ENCODE measurements around the gene SFMBT1.

DNA sequence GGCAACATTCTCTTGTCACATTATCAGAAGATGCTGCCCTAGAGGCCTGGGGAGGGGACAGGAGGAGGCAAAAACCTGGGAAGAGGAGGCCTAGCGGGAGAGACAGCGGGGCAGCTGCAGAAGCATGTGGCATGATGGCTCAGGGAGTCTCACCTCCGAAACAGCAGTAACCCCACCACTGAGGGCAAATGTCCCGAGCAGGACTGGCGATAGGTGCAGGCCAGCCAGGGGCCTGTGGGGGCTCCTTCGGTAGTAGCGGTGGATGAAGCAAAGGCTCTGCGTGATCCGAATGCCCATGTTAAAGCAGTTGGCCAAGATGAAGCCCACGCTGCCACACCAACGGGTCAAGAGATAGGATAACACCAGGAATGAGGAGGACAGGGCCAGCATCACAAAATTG, 46.3 kb upstream of the SFMBT1 start:
- TF ChIP-seq, protein P1, sequence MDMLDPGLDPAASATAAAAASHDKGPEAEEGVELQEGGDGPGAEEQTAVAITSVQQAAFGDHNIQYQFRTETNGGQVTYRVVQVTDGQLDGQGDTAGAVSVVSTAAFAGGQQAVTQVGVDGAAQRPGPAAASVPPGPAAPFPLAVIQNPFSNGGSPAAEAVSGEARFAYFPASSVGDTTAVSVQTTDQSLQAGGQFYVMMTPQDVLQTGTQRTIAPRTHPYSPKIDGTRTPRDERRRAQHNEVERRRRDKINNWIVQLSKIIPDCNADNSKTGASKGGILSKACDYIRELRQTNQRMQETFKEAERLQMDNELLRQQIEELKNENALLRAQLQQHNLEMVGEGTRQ (IDR thresholded peaks at IDR 0.05; ENCODE audit: low read length): no peak
- TF ChIP-seq BACH1 (IDR thresholded peaks at IDR 0.05; ENCODE audit: low read length) (no peak), HDAC6 (IDR thresholded peaks at IDR 0.05; ENCODE audit: low read depth, low read length) (no peak), EP300 (IDR thresholded peaks at IDR 0.05; ENCODE audit: borderline replicate concordance in 1 of 2, low read depth in 2 of 2, low read length in 2 of 2) (no peak), POLR2AphosphoS5 (IDR thresholded peaks at IDR 0.05; ENCODE audit: low read depth, low read length) (no peak), TEAD4 (IDR thresholded peaks at IDR 0.05; ENCODE audit: low read depth, low read length) (no peak)
- TF ChIP-seq, protein P2, sequence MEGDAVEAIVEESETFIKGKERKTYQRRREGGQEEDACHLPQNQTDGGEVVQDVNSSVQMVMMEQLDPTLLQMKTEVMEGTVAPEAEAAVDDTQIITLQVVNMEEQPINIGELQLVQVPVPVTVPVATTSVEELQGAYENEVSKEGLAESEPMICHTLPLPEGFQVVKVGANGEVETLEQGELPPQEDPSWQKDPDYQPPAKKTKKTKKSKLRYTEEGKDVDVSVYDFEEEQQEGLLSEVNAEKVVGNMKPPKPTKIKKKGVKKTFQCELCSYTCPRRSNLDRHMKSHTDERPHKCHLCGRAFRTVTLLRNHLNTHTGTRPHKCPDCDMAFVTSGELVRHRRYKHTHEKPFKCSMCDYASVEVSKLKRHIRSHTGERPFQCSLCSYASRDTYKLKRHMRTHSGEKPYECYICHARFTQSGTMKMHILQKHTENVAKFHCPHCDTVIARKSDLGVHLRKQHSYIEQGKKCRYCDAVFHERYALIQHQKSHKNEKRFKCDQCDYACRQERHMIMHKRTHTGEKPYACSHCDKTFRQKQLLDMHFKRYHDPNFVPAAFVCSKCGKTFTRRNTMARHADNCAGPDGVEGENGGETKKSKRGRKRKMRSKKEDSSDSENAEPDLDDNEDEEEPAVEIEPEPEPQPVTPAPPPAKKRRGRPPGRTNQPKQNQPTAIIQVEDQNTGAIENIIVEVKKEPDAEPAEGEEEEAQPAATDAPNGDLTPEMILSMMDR (IDR thresholded peaks at IDR 0.05; ENCODE audit: control extremely low read depth in 1 of 3, insufficient read depth in 1 of 3, low read depth in 1 of 3, low read length in 3 of 3): no peak
